ENCODE results near the gene MRC2.

DNA sequence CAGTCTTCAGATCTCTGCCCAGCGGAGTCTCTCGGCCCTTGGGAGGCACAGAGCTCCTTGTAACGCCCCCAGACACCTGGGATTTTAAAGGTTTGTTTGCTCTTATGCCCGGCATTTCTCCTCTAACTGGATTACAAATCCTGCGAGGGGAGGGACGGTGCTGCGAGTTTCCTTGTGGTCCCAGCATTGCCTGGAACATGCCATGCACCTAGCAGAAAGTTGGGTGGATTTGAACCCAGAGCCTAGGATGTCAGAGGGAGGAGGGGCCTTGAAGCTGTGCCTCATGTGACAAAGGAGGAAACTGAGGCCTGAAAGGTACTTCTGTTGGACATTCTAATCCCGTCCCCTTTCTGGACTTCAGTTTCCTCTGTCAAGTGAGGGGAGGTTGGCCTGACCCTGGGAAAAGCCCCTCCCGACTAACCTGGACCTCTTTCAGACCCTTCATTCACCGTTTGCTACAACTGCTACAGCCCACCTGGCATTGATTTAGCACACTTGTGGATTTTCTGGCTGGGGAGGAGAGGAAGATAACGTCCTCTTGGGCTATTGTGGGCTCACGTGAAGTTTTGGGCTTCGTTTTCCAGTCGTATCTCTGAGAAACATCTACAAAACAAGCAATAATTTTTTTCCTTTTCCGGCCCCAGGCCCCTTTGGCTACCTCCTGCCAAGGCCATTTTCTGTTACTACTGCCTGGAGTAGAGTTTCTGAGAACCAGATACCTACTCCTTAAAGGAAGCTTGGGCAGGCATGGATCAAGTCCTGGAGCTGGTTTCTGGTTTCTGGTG is 30.9 kb downstream of the MRC2 start:
- TF ChIP-seq TEAD4 (IDR thresholded peaks at IDR 0.05) (no peak), EP300 (IDR thresholded peaks at IDR 0.05; ENCODE audit: borderline replicate concordance) (no peak), CEBPB (IDR thresholded peaks at IDR 0.05) (no peak), TAF1 (IDR thresholded peaks at IDR 0.05; ENCODE audit: low read depth) (no peak), CREB1 (IDR thresholded peaks at IDR 0.05; ENCODE audit: low read depth) (no peak), RAD21 (IDR thresholded peaks at IDR 0.05; ENCODE audit: low read depth) (no peak), ZBTB7A (IDR thresholded peaks at IDR 0.05; ENCODE audit: low read depth) (no peak)
- TF ChIP-seq, protein P1, sequence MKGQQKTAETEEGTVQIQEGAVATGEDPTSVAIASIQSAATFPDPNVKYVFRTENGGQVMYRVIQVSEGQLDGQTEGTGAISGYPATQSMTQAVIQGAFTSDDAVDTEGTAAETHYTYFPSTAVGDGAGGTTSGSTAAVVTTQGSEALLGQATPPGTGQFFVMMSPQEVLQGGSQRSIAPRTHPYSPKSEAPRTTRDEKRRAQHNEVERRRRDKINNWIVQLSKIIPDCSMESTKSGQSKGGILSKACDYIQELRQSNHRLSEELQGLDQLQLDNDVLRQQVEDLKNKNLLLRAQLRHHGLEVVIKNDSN (IDR thresholded peaks at IDR 0.05) = no peak
- TF ChIP-seq, protein P2, sequence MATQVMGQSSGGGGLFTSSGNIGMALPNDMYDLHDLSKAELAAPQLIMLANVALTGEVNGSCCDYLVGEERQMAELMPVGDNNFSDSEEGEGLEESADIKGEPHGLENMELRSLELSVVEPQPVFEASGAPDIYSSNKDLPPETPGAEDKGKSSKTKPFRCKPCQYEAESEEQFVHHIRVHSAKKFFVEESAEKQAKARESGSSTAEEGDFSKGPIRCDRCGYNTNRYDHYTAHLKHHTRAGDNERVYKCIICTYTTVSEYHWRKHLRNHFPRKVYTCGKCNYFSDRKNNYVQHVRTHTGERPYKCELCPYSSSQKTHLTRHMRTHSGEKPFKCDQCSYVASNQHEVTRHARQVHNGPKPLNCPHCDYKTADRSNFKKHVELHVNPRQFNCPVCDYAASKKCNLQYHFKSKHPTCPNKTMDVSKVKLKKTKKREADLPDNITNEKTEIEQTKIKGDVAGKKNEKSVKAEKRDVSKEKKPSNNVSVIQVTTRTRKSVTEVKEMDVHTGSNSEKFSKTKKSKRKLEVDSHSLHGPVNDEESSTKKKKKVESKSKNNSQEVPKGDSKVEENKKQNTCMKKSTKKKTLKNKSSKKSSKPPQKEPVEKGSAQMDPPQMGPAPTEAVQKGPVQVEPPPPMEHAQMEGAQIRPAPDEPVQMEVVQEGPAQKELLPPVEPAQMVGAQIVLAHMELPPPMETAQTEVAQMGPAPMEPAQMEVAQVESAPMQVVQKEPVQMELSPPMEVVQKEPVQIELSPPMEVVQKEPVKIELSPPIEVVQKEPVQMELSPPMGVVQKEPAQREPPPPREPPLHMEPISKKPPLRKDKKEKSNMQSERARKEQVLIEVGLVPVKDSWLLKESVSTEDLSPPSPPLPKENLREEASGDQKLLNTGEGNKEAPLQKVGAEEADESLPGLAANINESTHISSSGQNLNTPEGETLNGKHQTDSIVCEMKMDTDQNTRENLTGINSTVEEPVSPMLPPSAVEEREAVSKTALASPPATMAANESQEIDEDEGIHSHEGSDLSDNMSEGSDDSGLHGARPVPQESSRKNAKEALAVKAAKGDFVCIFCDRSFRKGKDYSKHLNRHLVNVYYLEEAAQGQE (IDR thresholded peaks at IDR 0.05; ENCODE audit: low read depth) = no peak
- TF ChIP-seq, protein P3, sequence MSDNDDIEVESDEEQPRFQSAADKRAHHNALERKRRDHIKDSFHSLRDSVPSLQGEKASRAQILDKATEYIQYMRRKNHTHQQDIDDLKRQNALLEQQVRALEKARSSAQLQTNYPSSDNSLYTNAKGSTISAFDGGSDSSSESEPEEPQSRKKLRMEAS (IDR thresholded peaks at IDR 0.05) = no peak
